SJCRH30 (cell line): Measurements from ENCODE around the gene PROSER3. TPM values are rescaled to one million over a fixed set of nuclear protein-coding genes. Genes with fewer than 3 reads are reported as not detected.

Experiments
- DNase-seq, 2 experiments: peaks; one replicate each; pipeline ENCODE4 v3.0.0-alpha.2; 2015 to 2020
- H3K27ac ChIP-seq: fragments of 250-450 bp; sonication (Bioruptor Pico); 2 replicates; pipeline ENCODE4 v1.5.1; 2020; ENCODE audit warnings: mild to moderate bottlenecking, moderate library complexity
- H3K27me3 ChIP-seq: fragments of 250-450 bp; sonication (Bioruptor Pico); 2 replicates; pipeline ENCODE4 v1.5.1; 2020; ENCODE audit warnings: mild to moderate bottlenecking, moderate library complexity
- H3K36me3 ChIP-seq: fragments of 250-450 bp; sonication (Bioruptor Pico); 2 replicates; pipeline ENCODE4 v1.5.1; 2020; ENCODE audit warnings: mild to moderate bottlenecking, moderate library complexity
- H3K4me1 ChIP-seq: fragments of 250-450 bp; sonication (Bioruptor Pico); 2 replicates; pipeline ENCODE4 v1.5.1; 2020; ENCODE audit warnings: mild to moderate bottlenecking, moderate library complexity
- H3K4me3 ChIP-seq: fragments of 250-450 bp; sonication (Bioruptor Pico); 2 replicates; pipeline ENCODE4 v1.5.1; 2020; ENCODE audit warnings: mild to moderate bottlenecking, moderate library complexity
- H3K9me3 ChIP-seq: fragments of 250-450 bp; sonication (Bioruptor Pico); replicated peaks from 2 replicates; pipeline ENCODE4 v1.5.1; 2020; ENCODE audit warnings: mild to moderate bottlenecking, moderate library complexity
- total RNA-seq: library from RNA; depleted of rRNA; stranded (reverse); fragments of >200 nt; shearing (Covaris generic); gene quantifications from 2 replicates; pipeline ENCODE4 v1.2.3, GENCODE V29; 2014; rRNA removed

PROSER3 gene
- total RNA-seq = 10.0 and 11.1 TPM in 2 replicates

DNA sequence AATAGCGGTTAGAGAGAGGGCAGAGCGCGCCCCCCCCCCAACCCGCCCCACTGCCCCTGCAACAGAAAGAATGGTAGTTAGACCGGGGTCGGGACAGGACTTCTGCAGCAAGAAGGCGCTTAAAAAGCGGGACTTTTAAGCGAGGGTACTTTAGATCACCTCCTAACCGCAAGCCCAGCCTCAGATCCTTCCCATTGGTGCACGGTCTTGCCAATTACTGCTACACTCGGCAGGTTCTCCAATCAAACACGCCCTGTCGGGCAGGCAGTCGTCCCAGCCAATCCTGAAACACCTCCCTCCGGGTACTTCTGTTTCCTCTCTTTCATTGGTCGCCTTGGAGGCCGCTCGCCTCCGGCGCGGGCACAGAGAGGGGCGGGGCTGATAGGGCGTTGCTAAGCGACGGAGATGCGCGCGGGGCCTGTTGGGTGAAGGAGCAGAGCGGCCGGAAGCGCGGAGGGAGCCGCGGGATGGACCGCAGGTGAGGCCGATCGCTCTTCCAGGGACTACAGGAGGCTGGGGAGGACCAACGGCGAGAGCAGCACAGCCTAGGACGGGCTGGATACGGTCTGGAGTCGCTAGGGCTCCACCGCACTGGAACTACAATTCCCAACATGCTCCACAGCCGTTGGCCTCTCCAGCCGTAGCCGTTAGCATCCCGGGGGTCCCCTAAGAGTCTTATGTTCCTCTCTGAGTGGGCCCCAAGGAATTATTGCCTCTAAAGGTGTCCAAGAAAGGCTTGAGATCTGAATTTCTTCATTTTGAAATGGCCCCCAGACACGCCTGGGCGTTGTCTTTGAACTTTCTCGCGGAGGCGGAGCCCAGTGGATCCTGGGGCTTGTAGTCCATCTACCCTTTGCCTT lies at the start of gene PROSER3:
Gene PROSER3 (plus strand): TSS at position 428 of the 860 bp plus-strand sequence. CDS start 40 bp downstream, at position 468.
- Histone ChIP-seq H3K36me3 (peaks cover 16% of the 10 kb centered on the region; the same call in 1 of the 2 replicates), H3K4me1 (peaks cover 8% of the 10 kb centered on the region; the same call in 1 of the 2 replicates), H3K27me3 (no peaks in the 10 kb centered on the region), H3K27ac (peak within 1 kb of the TSS; percentile 89), H3K4me3 (peak within 1 kb of the TSS; percentile 91), H3K9me3 (no peaks in the 10 kb centered on the region)
- DNase-seq = peak; percentile 99 to 100

DNA sequence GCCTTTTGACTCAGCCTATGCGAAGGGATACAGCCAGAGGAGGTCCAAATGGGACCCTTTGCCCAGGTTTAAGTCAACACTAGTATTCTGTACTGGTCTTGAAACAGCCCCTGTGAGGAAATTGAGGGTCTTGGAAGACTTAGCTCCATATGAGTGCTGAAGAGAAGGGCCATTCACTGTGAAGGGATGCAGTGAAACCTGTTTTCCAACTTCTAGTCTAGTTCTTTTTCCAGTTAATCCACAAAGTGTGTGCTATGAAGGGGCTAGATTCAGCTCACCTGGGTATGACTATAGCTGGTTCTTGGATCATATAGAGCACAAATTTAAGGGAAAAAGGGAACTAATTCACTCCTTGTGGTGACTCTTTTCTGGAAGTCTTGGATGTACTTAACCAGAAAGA lies 49.6 kb upstream of the PROSER3 start:
- H3K4me1 ChIP-seq = no peaks in the 10 kb centered on the region

DNA sequence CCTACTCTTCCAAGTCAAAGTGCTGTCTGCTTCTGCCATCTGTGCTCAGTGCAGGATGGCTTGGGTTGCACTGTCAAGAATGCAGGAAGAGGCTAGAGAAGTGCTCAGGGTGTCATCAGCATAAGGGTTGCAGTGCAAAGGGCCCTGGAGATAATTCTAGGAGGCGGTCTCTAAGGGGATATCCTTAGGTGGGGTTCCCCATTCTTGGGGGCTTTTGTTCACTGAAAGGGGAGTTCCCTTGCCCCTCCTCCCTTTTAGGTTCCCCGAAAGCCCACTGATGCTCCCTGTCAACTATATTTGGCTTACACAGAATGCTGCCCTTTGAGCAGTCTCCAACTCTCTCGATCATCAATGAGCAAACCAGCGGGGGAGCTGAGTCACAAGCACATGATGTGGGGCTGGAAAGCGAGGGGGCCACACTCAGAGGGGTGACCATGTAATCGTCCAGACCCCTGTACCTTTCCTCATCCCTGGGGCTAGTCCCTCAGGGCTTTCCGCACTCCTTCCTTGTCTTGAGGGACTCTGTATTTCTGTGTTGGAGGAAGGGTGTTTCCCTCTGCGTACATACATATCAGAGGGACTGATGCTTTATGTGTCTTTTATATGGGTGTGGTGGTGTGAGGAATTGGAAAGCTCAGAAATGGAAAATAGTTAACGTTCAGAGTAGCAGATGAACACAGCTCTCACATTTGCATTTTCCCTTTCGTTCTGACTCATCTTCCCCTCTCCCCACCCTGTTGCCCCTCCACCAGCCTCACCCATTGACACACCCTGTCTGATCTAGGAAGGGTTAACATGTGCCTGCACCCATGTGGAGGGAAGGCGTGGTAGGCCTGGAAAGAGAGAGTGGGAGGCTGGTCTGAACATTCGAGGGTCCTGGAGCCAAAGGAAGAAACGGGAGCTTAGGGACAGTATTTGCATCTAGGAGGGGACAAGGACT lies 46.9 kb upstream of the PROSER3 start:
- Histone ChIP-seq H3K9me3 (no peaks in the 10 kb centered on the region), H3K27ac (no peak overlapping the region), H3K27me3 (no peaks in the 10 kb centered on the region; the same call in 1 of the 2 replicates), H3K4me1 (peaks cover 3% of the 10 kb centered on the region; the same call in 1 of the 2 replicates), H3K36me3 (no peaks in the 10 kb centered on the region), H3K4me3 (no peak overlapping the region)
- DNase-seq = no peak

More for the DNA sequence above, 49.6 kb upstream of the PROSER3 start:
- no peaks in the 10 kb centered on the region; the same call in 1 of the 2 replicates for H3K27me3 ChIP-seq
- H3K9me3 ChIP-seq = no peaks in the 10 kb centered on the region
- H3K4me3 ChIP-seq = no peak overlapping the region
- H3K27ac ChIP-seq = no peak overlapping the region
- no peak for DNase-seq
- no peaks in the 10 kb centered on the region for H3K36me3 ChIP-seq

DNA sequence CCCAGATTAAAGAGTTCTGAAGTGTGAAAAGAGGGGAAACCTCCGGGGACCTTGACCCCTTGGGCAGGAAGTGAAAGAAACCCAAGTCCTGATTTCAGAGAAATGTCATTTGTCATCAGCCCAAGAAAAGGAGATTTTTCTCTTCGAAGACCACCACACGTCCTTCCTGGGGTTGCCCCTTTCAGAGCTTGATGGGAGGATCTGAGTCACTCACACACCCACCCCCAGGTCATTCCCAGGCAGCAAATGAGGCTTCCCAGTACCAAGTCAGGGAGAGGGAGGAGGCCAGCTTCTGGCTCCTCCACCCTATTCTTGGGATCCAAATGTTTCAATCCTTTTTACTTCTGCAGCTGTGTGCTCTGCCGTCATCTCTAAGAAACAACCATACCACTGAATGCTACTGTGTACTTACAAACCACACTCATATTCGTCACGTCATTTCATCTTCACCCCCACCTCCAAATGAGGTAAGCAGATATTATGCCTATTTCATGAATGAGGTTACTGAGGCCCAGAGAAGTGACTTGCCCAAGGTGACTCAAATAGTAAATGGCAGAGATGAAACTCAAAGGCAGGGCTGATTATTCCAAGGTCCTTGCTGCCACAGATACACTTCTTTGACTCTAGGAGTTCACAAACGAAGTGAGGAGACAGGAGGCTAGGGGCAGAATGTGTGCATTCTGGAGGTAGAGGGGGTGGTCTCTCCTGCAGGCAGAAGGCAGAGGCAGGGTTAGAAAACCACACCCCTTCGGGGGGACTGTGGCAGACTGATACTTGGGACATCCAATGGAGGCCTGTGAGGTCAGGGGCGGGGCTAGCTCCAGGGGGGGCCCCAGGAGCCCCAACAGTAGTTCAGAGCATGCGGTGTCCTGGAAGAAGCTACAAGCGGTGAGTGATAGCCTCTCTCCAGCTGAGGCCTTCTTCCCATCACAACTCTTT lies 45.1 kb upstream of the PROSER3 start:
- H3K36me3 ChIP-seq = no peaks in the 10 kb centered on the region
- no peaks in the 10 kb centered on the region for H3K9me3 ChIP-seq
- no peak for DNase-seq
- H3K4me1 ChIP-seq = peaks cover 4% of the 10 kb centered on the region; the same call in 1 of the 2 replicates
- no peaks in the 10 kb centered on the region; the same call in 1 of the 2 replicates for H3K27me3 ChIP-seq
- H3K4me3 ChIP-seq = no peak overlapping the region
- H3K27ac ChIP-seq = no peak overlapping the region

DNA sequence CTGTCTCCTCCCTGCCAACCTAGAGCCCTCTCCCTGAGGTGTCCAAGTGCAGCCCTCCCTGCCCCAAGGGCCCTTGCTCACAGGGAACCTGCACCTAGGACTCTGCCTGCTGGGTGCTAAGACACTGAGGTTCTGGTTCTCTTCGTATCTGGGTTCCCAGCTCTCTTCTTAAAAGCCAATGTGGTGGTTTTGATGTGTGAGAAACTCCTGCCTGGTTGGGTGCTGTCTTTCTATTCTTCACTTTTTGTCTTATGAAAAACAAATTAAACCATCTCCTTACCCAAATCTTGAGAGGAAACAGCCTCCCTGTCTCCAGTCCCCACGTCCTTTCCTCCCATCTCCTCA lies 44.5 kb upstream of the PROSER3 start:
- Histone ChIP-seq H3K36me3 (no peaks in the 10 kb centered on the region), H3K9me3 (no peaks in the 10 kb centered on the region), H3K27me3 (no peaks in the 10 kb centered on the region; the same call in 1 of the 2 replicates), H3K27ac (no peak overlapping the region), H3K4me1 (peaks cover 4% of the 10 kb centered on the region; the same call in 1 of the 2 replicates), H3K4me3 (no peak overlapping the region)
- no peak for DNase-seq

DNA sequence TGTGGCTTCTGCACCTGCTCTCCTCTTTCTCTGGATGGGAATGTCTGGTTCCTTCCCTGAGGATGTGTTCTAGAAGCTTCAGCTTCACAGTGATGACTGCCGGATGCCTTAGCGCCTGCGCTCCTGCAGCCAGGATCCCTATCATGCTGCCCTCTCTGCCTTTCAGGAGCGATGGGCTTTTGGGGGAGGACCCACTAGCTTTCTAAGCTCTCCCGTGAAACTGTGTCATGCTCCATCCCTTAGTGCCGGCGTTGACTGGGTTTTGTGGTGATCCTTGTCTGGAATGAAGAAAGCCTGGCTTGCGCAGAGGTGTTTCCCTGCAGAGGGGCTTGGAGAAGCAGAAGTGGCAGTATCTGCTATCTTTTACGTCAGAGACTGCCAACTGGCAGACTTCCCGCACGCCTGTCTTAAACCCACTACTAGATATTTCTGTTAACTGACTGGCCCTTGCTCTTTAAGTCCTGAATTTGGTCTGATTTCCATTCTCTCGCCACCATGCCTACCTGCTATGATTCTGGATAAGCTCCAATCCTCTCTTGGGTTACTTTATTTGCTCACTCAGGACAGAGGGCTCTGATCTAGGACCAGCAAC lies 44.0 kb upstream of the PROSER3 start:
- Histone ChIP-seq H3K27ac (no peak overlapping the region), H3K4me3 (no peak overlapping the region), H3K27me3 (no peaks in the 10 kb centered on the region; the same call in 1 of the 2 replicates), H3K36me3 (no peaks in the 10 kb centered on the region), H3K4me1 (peaks cover 7% of the 10 kb centered on the region; the same call in 1 of the 2 replicates), H3K9me3 (no peaks in the 10 kb centered on the region)
- no peak for DNase-seq

DNA sequence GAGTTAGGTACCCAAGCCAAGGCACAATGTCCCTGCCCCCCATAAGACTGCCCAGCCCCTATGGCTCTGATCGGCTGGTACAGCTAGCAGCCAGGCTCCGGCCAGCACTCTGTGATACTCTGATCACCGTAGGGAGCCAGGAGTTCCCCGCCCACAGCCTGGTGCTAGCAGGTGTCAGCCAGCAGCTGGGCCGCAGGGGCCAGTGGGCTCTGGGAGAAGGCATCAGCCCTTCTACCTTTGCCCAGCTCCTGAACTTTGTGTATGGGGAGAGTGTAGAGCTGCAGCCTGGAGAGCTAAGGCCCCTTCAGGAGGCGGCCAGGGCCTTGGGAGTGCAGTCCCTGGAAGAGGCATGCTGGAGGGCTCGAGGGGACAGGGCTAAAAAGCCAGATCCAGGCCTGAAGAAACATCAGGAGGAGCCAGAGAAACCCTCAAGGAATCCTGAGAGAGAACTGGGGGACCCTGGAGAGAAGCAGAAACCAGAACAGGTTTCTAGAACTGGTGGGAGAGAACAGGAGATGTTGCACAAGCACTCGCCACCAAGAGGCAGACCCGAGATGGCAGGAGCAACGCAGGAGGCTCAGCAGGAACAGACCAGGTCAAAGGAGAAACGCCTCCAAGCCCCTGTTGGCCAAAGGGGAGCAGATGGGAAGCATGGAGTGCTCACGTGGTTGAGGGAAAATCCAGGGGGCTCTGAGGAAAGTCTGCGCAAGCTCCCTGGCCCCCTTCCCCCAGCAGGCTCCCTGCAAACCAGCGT lies 43.2 kb upstream of the PROSER3 start:
- H3K27me3 ChIP-seq = no peaks in the 10 kb centered on the region; the same call in 1 of the 2 replicates

DNA sequence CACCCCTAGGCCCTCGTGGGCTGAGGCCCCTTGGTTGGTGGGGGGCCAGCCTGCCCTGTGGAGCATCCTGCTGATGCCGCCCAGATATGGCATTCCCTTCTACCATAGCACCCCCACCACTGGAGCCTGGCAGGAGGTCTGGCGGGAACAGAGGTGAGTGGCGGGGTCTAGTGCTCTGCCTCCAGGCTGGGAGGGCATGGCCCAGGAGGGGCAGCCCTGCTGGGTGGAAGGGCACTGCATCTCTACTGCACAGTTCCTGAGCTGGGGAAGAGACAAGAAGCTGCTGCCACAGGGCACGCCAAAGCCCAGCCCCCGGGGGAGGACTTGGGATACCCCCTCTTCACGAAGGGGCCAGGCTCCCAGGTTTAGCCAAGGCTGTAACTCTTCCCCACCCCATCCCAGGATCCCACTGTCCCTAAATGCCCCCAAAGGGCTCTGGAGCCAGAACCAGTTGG lies 42.6 kb upstream of the PROSER3 start:
- no peak overlapping the region for H3K27ac ChIP-seq
- H3K36me3 ChIP-seq = no peaks in the 10 kb centered on the region
- no peaks in the 10 kb centered on the region for H3K27me3 ChIP-seq
- no peak overlapping the region for H3K4me3 ChIP-seq
- peaks cover 9% of the 10 kb centered on the region; the same call in 1 of the 2 replicates for H3K4me1 ChIP-seq
- no peak for DNase-seq
- H3K9me3 ChIP-seq = no peaks in the 10 kb centered on the region

More for the DNA sequence above, 43.2 kb upstream of the PROSER3 start:
- Histone ChIP-seq H3K9me3 (no peaks in the 10 kb centered on the region), H3K4me3 (no peak overlapping the region), H3K4me1 (peaks cover 9% of the 10 kb centered on the region; the same call in 1 of the 2 replicates), H3K27ac (no peak overlapping the region), H3K36me3 (no peaks in the 10 kb centered on the region)
- DNase-seq = no peak

DNA sequence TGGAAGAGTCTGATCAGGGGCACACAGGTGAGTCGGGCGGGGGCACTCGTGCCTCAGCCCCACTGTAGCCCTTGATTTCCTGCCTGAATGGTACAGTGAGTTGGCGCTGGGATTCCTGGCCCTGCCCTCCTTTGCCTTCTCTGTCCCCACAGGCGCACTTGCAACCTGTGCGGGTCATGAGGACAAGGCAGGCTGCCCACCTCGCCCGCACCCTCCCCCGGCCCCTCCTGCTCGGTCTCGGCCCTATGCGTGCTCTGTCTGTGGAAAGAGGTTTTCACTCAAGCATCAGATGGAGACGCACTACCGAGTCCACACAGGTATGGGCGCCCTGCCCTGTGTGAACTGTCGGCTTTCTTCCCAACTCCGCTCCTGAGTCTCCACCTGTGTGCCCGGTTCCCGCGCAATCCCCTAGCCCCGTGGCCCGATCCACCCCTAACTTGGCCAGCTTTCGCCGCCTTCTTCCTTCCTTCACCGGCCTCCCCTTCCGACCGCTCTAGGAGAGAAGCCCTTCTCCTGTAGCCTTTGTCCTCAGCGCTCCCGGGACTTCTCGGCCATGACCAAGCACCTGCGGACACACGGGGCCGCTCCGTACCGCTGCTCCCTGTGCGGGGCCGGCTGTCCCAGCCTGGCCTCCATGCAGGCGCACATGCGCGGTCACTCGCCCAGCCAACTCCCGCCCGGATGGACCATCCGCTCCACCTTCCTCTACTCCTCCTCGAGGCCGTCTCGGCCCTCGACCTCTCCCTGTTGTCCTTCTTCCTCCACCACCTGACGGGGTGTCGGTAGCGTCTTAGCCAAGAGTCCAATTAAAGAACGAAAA lies 41.8 kb upstream of the PROSER3 start:
- peak overlapping the region; percentile 6; the same call in 1 of the 2 replicates for H3K27ac ChIP-seq
- peaks cover 9% of the 10 kb centered on the region; the same call in 1 of the 2 replicates for H3K4me1 ChIP-seq
- no peaks in the 10 kb centered on the region for H3K27me3 ChIP-seq
- H3K4me3 ChIP-seq = peak overlapping the region; percentile 64
- 0 out of 2 replicates have a peak, but pooled peaks cover under 1% of the 10 kb centered on the region for H3K36me3 ChIP-seq
- DNase-seq = peak; percentile 60 to 67
- no peaks in the 10 kb centered on the region for H3K9me3 ChIP-seq

DNA sequence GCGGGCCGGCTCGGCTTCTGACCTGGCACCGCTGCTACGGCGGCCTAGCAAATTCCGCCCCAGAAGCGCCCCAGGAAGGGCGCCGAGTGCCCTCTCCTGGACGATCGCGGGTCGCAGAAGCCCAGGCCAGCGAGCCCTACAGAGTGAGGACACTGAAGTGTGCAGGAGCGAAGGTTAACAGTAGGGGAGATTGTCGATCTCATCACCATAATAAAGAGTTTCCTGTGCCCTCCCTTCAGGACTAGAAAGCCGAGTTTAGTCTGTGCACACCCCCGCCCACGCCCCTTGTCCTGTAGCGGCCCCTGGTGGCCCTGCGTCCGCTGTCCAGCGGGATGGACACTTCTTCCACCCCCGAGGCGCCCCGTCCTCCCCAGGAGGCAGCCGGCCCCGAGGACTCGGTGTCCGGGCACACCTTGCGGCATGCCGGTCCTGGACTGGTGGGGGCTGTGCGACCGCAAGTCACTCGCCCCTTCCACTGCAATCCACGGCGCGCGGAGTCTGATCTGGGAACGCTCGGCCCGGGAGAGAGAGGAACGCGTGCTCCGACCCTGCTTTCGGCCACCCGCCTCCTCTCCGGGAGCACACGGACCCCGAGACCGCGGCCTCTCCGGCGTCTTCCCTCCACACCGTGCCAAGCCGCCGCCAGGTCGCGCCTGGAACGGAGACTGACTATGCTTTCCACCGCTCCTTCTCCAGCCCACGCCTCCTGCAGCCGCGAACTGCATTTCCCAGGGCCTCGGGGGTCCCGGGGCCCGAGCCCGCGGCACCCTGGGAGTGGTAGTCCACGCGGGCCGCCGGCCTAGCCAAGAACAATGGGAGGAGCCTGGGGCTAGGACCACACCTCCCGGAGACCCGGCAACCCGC lies 40.9 kb upstream of the PROSER3 start:
- Histone ChIP-seq H3K4me3 (peak overlapping the region; percentile 64), H3K27me3 (no peaks in the 10 kb centered on the region), H3K36me3 (peaks cover 6% of the 10 kb centered on the region), H3K27ac (peak overlapping the region; percentile 47), H3K4me1 (peaks cover 9% of the 10 kb centered on the region; the same call in 1 of the 2 replicates), H3K9me3 (no peaks in the 10 kb centered on the region)
- DNase-seq = peak; percentile 97

DNA sequence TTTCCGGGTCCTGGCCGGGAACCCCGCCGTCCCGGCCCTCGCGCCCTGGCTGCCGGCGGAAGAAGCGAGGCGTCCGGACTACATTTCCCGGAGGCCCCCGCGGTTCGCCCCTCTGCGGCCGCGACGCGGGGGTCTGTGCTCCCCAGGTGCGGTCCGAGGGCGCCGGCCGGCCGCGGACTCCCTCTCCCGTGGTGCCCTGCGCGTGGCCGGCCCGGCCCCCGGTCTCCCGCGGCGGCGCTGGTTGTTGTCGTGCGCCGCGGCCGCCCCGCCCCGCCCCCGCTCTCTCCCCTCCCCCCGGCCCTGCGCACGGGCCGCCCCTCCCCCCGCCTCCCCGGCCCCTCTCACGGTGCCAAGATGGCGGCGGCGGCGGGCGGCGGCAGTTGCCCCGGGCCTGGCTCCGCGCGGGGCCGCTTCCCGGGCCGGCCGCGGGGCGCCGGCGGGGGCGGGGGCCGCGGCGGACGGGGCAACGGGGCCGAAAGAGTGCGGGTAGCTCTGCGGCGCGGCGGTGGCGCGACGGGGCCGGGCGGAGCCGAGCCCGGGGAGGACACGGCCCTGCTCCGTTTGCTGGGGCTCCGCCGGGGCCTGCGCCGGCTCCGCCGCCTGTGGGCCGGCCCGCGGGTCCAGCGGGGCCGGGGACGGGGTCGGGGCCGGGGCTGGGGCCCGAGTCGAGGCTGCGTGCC lies 40.2 kb upstream of the PROSER3 start, which contains the start of gene KMT2B:
Gene KMT2B (plus strand): TSS at position 339 of the 680 bp plus-strand sequence. CDS start 16 bp downstream, at position 355.
- Histone ChIP-seq H3K4me3 (peak within 1 kb of the TSS; percentile 68), H3K27ac (peak within 1 kb of the TSS; percentile 47), H3K4me1 (peaks cover 9% of the 10 kb centered on the region; the same call in 1 of the 2 replicates), H3K9me3 (no peaks in the 10 kb centered on the region), H3K27me3 (no peaks in the 10 kb centered on the region), H3K36me3 (peaks cover 11% of the 10 kb centered on the region)
- no peak for DNase-seq
